Medulla oblongata (tissue), 1 donor: ENCODE measurements around the gene SOBP.
"Not testable (repeated sequence)": the region's sequence is repeated elsewhere in the genome, so short reads cannot be mapped to it uniquely, and the experiment has no call there.

Source experiments
- DNase-seq: peaks from one replicate; pipeline ENCODE4 v3.0.0-alpha.2; 2015; ENCODE audit errors: extremely low spot score

The SOBP gene

GRCh38 chr6:107550906-107551305, 61.0 kb downstream of the SOBP start:
- no peak for DNase-seq

DNA sequence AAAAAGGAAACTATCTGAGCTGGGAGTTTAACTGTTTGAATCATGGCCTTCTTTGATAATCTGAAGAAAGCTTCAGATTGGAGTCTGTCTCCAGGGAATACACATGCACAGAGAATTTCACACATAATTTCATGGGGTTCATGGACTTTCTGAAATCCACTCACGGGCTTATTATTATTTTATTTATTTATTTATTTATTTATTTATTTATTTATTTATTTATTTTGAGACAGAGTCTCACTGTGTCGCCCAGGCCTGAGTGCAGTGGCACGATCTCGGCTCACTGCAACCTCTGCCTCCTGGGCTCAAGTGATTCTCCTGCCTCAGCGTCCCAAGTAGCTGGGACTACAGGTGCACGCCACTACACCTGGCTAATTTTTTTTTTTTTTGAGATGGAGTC, 63.2 kb downstream of the SOBP start:
- not testable (repeated sequence) for DNase-seq

- DNase-seq: no peak
Observed at GRCh38 chr6:107554326-107554725, 64.4 kb downstream of the SOBP start.

GRCh38 chr6:107554918-107555317, 65.0 kb downstream of the SOBP start:
- no peak for DNase-seq

- no peak for DNase-seq
Observed at GRCh38 chr6:107555449-107555848, 65.5 kb downstream of the SOBP start.

DNA sequence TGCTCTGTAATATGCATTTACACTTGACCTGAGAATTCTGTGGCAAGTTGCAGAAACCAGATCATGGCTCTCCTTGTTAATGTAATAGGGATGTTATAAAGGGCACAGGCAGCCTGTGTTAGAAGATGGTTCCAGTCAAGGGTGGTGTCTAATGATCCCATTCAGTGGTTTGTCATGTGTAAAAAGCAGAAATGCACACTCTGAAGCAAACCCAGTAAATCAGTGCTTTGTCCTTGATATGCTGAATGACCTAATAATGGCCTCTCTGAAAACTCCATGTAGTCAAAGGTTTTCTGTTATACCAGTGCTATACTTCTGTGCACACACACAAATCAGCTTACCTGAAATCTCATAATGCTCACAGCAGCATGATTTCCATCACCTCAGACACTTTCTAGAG, 66.2 kb downstream of the SOBP start:
- no peak for DNase-seq

GRCh38 chr6:107557698-107558097, 67.8 kb downstream of the SOBP start:
- no peak for DNase-seq

GRCh38 chr6:107560657-107561056, 70.7 kb downstream of the SOBP start:
- no peak for DNase-seq

DNA sequence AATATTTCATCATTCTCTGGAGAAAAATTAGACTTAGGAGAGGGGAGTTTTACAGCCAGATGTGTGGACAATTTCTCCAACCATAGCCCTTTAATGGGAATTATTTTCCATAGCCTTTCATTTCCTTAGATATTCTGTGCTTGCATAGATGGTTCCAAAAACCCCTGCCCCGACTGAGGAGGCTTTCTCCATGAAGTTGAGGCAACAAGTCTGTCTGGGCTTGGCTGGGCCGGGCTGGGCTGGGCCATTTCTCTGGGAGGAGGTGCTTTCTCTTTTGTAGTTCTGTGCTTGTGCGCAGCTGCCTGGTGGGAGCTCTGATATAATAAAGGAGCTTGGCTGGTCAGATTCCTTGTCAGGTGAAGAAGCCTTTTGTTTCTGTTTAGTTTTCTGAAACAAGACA, 71.4 kb downstream of the SOBP start:
- DNase-seq: no peak

GRCh38 chr6:107563694-107564588, 74.0 kb downstream of the SOBP start:
- DNase-seq: no peak

GRCh38 chr6:107564589-107564951, 74.7 kb downstream of the SOBP start:
- DNase-seq: no peak

DNA sequence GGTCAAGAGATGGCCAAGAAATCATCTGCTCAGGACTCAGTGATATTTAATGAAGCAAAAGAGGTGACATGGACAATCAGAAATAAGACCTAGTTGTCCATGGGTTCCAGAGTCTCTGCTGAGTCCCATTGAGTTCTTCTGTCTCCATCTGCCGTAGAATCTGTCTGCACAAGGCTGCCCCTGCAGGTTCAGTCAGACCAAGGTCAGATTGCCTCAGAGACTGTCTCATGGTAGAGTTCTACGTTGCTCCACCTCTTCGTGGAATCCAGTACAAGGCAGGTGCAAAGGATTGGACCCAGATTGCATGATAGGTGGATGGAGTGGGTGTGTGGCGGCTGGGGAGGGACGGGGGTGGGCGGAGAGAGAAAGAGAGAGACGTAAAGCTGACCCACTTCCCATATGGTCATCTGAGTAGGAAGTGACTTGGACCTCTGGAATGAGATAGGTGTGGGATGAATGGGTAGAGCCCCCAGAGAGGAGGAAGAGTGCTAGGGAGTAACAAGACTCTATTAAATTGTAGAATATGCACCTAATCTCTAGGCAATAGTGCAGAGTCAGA, 75.3 kb downstream of the SOBP start:
- no peak for DNase-seq

- no peak for DNase-seq
Observed at GRCh38 chr6:107567643-107568042, 77.7 kb downstream of the SOBP start.

DNA sequence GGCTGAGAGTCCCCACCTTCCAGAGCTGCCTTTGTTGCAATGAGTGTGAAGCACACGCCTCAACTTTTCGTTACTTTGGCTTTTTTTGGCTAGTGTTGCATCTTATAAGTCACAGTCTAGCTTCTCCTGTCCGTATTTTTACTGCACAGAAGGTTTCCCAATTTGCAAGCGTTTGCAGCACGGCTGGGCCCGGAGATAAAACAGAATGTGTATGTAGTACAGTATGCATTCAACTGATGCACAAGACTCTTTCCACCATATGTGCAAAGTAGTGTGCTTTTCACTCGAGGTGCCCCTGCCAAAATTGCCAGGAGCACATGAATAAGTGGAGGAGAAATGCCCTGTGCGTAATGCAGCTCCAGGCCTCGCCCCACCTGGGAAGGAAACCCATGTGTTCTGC, 79.6 kb downstream of the SOBP start:
- DNase-seq: no peak

DNA sequence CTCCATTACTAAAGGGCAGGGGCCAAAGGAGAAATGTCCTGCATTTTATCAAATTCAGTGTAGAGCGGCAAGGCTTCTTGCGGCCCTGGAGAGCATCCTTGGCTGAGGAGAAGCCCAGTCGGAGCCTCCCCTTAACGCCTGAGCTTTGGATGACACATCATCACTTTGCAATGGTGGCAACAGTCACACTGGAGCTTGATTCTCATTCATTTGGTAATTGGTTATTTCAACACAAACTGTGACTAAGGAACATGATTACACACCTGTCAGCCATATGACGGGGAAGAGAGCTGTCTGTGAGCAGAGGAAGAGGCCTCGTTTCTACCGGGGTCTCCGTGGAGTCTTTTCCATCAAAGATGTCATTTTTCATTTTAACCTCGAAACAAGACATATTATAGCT, 81.4 kb downstream of the SOBP start:
- DNase-seq: no peak

DNA sequence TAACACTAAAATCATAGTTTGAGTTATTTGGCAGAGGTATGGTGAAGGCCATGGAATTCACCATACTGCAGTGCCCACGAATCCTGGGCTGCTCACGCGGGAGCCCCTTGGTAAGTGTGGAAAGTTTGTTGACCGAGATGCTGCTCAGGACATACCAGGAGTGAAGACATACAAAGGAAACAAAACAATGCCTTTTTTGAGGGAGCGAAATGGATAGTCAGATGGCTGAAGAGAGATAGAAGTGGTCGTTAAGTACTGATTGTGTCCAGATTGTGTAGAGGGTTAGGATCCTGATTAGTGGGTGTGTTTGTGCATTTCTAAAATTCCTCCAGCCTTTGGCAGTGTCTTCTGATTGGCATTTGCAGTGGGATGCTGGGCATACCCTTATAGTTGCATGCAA, 83.0 kb downstream of the SOBP start:
- DNase-seq: no peak

DNA sequence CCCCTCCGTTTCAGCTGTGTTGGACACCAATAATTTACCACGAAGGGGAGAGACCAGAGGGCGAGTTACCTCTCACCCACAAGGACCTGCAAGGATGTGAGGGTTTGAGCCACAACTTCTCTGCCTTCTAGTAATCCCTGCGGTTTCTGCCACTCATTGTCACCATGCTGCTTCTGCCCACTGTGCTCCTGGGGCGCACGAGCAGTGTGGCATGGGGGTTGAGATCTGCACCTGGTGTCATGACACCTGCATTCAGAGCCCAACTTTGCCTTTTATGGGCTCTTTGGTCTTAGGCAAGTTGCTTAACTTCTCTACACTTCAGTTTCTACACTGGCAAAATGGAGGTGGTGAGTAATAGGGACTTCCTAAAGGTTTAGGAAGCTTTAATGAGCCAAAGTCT, 84.9 kb downstream of the SOBP start:
- DNase-seq: no peak

DNA sequence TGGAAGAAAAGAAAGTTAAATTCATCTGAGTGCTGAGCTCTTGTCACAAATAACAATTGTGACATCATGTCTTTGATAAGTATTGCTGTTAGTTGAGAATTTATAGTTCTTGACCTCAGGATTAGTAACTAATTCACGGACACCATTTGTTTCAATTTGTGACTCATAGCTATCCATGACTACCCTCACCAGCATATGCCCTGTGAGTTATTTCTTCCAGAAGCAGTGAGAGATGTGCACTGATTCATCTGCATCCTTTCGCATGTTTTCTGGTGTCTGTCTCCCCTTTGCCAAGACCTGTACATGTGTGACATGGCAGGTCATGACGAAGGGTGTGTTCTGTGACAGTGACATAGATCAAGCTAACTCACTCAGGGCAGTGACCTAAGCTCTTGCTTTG, 86.9 kb downstream of the SOBP start:
- no peak for DNase-seq

- DNase-seq: no peak
Observed at GRCh38 chr6:107578642-107579341, 88.9 kb downstream of the SOBP start.

GRCh38 chr6:107579456-107580056, 89.6 kb downstream of the SOBP start:
- no peak for DNase-seq

GRCh38 chr6:107582086-107582485, 92.2 kb downstream of the SOBP start:
- no peak for DNase-seq

GRCh38 chr6:107584726-107585125, 94.8 kb downstream of the SOBP start:
- DNase-seq: no peak
